Measurements from ENCODE around the gene ANKRD10.
"Not testable (repeated sequence)": the region's sequence is repeated elsewhere in the genome, so short reads cannot be mapped to it uniquely, and the experiment has no call there.

Gene ANKRD10

GRCh38 chr13:110915057-110915873, at the start of gene ANKRD10:
Gene ANKRD10, minus strand, starts transcription at chr13:110915069. Its CDS starts 135 bp downstream, at chr13:110914934.
- DNase-seq (ENCODE audit: low read depth), result peak; percentile 82

GRCh38 chr13:110964229-110965037, 49.6 kb upstream of the ANKRD10 start:
- DNase-seq (ENCODE audit: low read depth), result no peak

- no peak for DNase-seq (ENCODE audit: low read depth)
Observed at GRCh38 chr13:110963554-110963970, 48.7 kb upstream of the ANKRD10 start.

GRCh38 chr13:110961959-110962358, 47.1 kb upstream of the ANKRD10 start:
- DNase-seq (ENCODE audit: low read depth), result no peak

GRCh38 chr13:110960204-110960603, 45.3 kb upstream of the ANKRD10 start:
- no peak for DNase-seq (ENCODE audit: low read depth)

- DNase-seq (ENCODE audit: low read depth), result no peak
Observed at GRCh38 chr13:110957931-110958330, 43.1 kb upstream of the ANKRD10 start.

- DNase-seq (ENCODE audit: low read depth), result no peak
Observed at GRCh38 chr13:110957181-110957884, 42.5 kb upstream of the ANKRD10 start.

GRCh38 chr13:110956216-110956615, 41.3 kb upstream of the ANKRD10 start:
- DNase-seq (ENCODE audit: low read depth), result not testable (repeated sequence)

- not testable (repeated sequence) for DNase-seq (ENCODE audit: low read depth)
Observed at GRCh38 chr13:110955608-110956007, 40.7 kb upstream of the ANKRD10 start.

GRCh38 chr13:110955072-110955503, 40.2 kb upstream of the ANKRD10 start:
- peak; percentile 74 for DNase-seq (ENCODE audit: low read depth)

GRCh38 chr13:110954533-110954920, 39.7 kb upstream of the ANKRD10 start:
- DNase-seq (ENCODE audit: low read depth), result not testable (repeated sequence)

- DNase-seq (ENCODE audit: low read depth), result no peak
Observed at GRCh38 chr13:110953833-110954532, 39.1 kb upstream of the ANKRD10 start.

GRCh38 chr13:110953416-110953815, 38.5 kb upstream of the ANKRD10 start:
- DNase-seq (ENCODE audit: low read depth), result no peak

GRCh38 chr13:110952135-110952534, 37.3 kb upstream of the ANKRD10 start:
- not testable (repeated sequence) for DNase-seq (ENCODE audit: low read depth)

GRCh38 chr13:110950819-110951570, 36.1 kb upstream of the ANKRD10 start:
- DNase-seq (ENCODE audit: low read depth), result no peak

GRCh38 chr13:110950356-110950755, 35.5 kb upstream of the ANKRD10 start:
- DNase-seq (ENCODE audit: low read depth), result no peak

GRCh38 chr13:110949628-110950027, 34.8 kb upstream of the ANKRD10 start:
- DNase-seq (ENCODE audit: low read depth), result no peak

GRCh38 chr13:110949116-110949515, 34.2 kb upstream of the ANKRD10 start:
- DNase-seq (ENCODE audit: low read depth), result no peak

- not testable (repeated sequence) for DNase-seq (ENCODE audit: low read depth)
Observed at GRCh38 chr13:110947338-110947737, 32.5 kb upstream of the ANKRD10 start.

- DNase-seq (ENCODE audit: low read depth), result no peak
Observed at GRCh38 chr13:110945928-110946570, 31.2 kb upstream of the ANKRD10 start.
